Activated T-helper 1 cell treated with anti-CD3 and anti-CD28 coated beads, Interleukin-12 subunit alpha, Interleukin-12 subunit beta, Interleukin-2, Interleukin-4 antibody, amounts not matched to agents 30 ng/mL and 10 ng/mL and 1 ng/mL, durations not matched to agents 14 hours and 24 hours and 36 hours (primary cell): ENCODE data around the gene ACOT9. TPM values are rescaled to one million over a fixed set of nuclear protein-coding genes. Genes with fewer than 3 reads are reported as not detected.
A peak's percentile ranks its signal among the peaks of the same experiment; 100 is the strongest.

Experiments
- DNase-seq: peaks from one replicate; pipeline ENCODE4 v3.0.0; 2021; ENCODE audit warnings: low spot score
- H3K27ac Mint-ChIP-seq: one replicate; pipeline ENCODE4 v1.8.0; 2021; ENCODE audit warnings: mild to moderate bottlenecking, mixed read lengths
- H3K27me3 Mint-ChIP-seq: one replicate; pipeline ENCODE4 v1.8.0; 2022; ENCODE audit warnings: mild to moderate bottlenecking, moderate library complexity, mixed read lengths; ENCODE audit not compliant: insufficient read depth
- H3K36me3 Mint-ChIP-seq: one replicate; pipeline ENCODE4 v1.8.0; 2021; ENCODE audit warnings: low read depth, mixed read lengths
- H3K4me1 Mint-ChIP-seq: one replicate; pipeline ENCODE4 v1.8.0; 2021; ENCODE audit warnings: low read depth, mixed read lengths
- H3K4me3 Mint-ChIP-seq: one replicate; pipeline ENCODE4 v1.8.0; 2021; ENCODE audit warnings: mild to moderate bottlenecking, moderate library complexity, mixed read lengths
- H3K9me3 Mint-ChIP-seq: one replicate; pipeline ENCODE4 v1.8.0; 2021; ENCODE audit warnings: mixed read lengths
- intact Hi-C: fragments of 100-400 bp; cut with micrococcal nuclease; formaldehyde crosslinking; loops from one replicate; pipeline ENCODE4 v1.15.1; 2024
- total RNA-seq: library from RNA; stranded (reverse); gene quantifications from 2 replicates; pipeline ENCODE4 v1.2.3, GENCODE V29; 2022

ACOT9 gene
- total RNA-seq = 58.3 and 60.3 TPM in 2 replicates

GRCh38 chrX:23742697-23743622 lies at the start of gene ACOT9:
Gene ACOT9, minus strand, starts transcription at chrX:23743276. Its CDS starts 132 bp downstream, at chrX:23743144.
- H3K27ac Mint-ChIP-seq = peak within 1 kb of the TSS; percentile 92
- intact Hi-C loops = loop anchor here (1.0 to 5.0 kb wide), 6 partner anchors 11 to 312 kb away; partner anchors contain the start of genes APOO and EIF2S3
- H3K36me3 Mint-ChIP-seq = peaks cover 1% of the 10 kb centered on the region
- H3K27me3 Mint-ChIP-seq = no peaks in the 10 kb centered on the region
- H3K4me3 Mint-ChIP-seq = peak within 1 kb of the TSS; percentile 93
- H3K9me3 Mint-ChIP-seq = no peaks in the 10 kb centered on the region
- DNase-seq = peak; percentile 77
- H3K4me1 Mint-ChIP-seq = peaks cover 29% of the 10 kb centered on the region

GRCh38 chrX:23790155-23790497 lies 47.0 kb upstream of the ACOT9 start:
- Mint-ChIP-seq H3K36me3 (peaks cover 8% of the 10 kb centered on the region), H3K27ac (no peak overlapping the region), H3K4me3 (no peak overlapping the region), H3K9me3 (no peaks in the 10 kb centered on the region), H3K4me1 (peaks cover 8% of the 10 kb centered on the region), H3K27me3 (no peaks in the 10 kb centered on the region)
- no peak for DNase-seq
- intact Hi-C loops = no loop called here

GRCh38 chrX:23789386-23790154 lies 46.5 kb upstream of the ACOT9 start:
- peaks cover 13% of the 10 kb centered on the region for H3K36me3 Mint-ChIP-seq

GRCh38 chrX:23788946-23789345 lies 45.9 kb upstream of the ACOT9 start:
- H3K27me3 Mint-ChIP-seq = no peaks in the 10 kb centered on the region
- H3K4me3 Mint-ChIP-seq = no peak overlapping the region
- peaks cover 20% of the 10 kb centered on the region for H3K4me1 Mint-ChIP-seq
- no peak for DNase-seq
- H3K36me3 Mint-ChIP-seq = peaks cover 20% of the 10 kb centered on the region
- H3K27ac Mint-ChIP-seq = no peak overlapping the region
- no peaks in the 10 kb centered on the region for H3K9me3 Mint-ChIP-seq
- intact Hi-C loops = no loop called here

More at GRCh38 chrX:23789386-23790154, 46.5 kb upstream of the ACOT9 start:
- Mint-ChIP-seq H3K4me1 (peaks cover 13% of the 10 kb centered on the region), H3K27ac (no peak overlapping the region), H3K27me3 (no peaks in the 10 kb centered on the region), H3K9me3 (no peaks in the 10 kb centered on the region), H3K4me3 (no peak overlapping the region)
- DNase-seq = no peak
- intact Hi-C loops = no loop called here

- Mint-ChIP-seq H3K4me1 (peaks cover 22% of the 10 kb centered on the region), H3K27ac (no peak overlapping the region), H3K36me3 (peaks cover 24% of the 10 kb centered on the region), H3K27me3 (no peaks in the 10 kb centered on the region), H3K9me3 (no peaks in the 10 kb centered on the region), H3K4me3 (no peak overlapping the region)
- DNase-seq = no peak
- intact Hi-C loops = no loop called here
These were observed 45.4 kb upstream of the ACOT9 start for GRCh38 chrX:23788521-23788920.

GRCh38 chrX:23787745-23788118 lies 44.7 kb upstream of the ACOT9 start:
- no peak for DNase-seq
- no peaks in the 10 kb centered on the region for H3K9me3 Mint-ChIP-seq
- peaks cover 23% of the 10 kb centered on the region for H3K4me1 Mint-ChIP-seq
- peaks cover 24% of the 10 kb centered on the region for H3K36me3 Mint-ChIP-seq
- no peak overlapping the region for H3K27ac Mint-ChIP-seq
- intact Hi-C loops = no loop called here
- H3K4me3 Mint-ChIP-seq = no peak overlapping the region
- no peaks in the 10 kb centered on the region for H3K27me3 Mint-ChIP-seq

- H3K4me3 Mint-ChIP-seq = no peak overlapping the region
- no peaks in the 10 kb centered on the region for H3K9me3 Mint-ChIP-seq
- intact Hi-C loops = no loop called here
- no peak overlapping the region for H3K27ac Mint-ChIP-seq
- peaks cover 34% of the 10 kb centered on the region for H3K4me1 Mint-ChIP-seq
- DNase-seq = no peak
- H3K27me3 Mint-ChIP-seq = no peaks in the 10 kb centered on the region
- H3K36me3 Mint-ChIP-seq = peaks cover 24% of the 10 kb centered on the region
These were observed 43.3 kb upstream of the ACOT9 start for GRCh38 chrX:23786268-23786815.

GRCh38 chrX:23785580-23785979 lies 42.5 kb upstream of the ACOT9 start:
- Mint-ChIP-seq H3K4me3 (peak overlapping the region; percentile 97), H3K9me3 (no peaks in the 10 kb centered on the region), H3K4me1 (peaks cover 38% of the 10 kb centered on the region), H3K27me3 (no peaks in the 10 kb centered on the region), H3K36me3 (peaks cover 24% of the 10 kb centered on the region), H3K27ac (peak overlapping the region; percentile 44)
- intact Hi-C loops = no loop called here
- DNase-seq = no peak

GRCh38 chrX:23784470-23785331 lies 41.6 kb upstream of the ACOT9 start:
- peak overlapping the region; percentile 92 for H3K27ac Mint-ChIP-seq
- H3K9me3 Mint-ChIP-seq = no peaks in the 10 kb centered on the region

GRCh38 chrX:23783589-23784469 lies 40.8 kb upstream of the ACOT9 start:
- peaks cover 24% of the 10 kb centered on the region for H3K36me3 Mint-ChIP-seq
- peaks cover 38% of the 10 kb centered on the region for H3K4me1 Mint-ChIP-seq
- no peaks in the 10 kb centered on the region for H3K9me3 Mint-ChIP-seq
- H3K27ac Mint-ChIP-seq = peak overlapping the region; percentile 92
- intact Hi-C loops = loop anchor here (1.0 to 5.0 kb wide), 7 partner anchors 121 to 698 kb away; partner anchors contain the start of genes APOO and EIF2S3
- no peaks in the 10 kb centered on the region for H3K27me3 Mint-ChIP-seq
- H3K4me3 Mint-ChIP-seq = peak overlapping the region; percentile 97
- DNase-seq = no peak

More at GRCh38 chrX:23784470-23785331, 41.6 kb upstream of the ACOT9 start:
- intact Hi-C loops = loop anchor here (5.0 kb wide), 2 partner anchors 368 to 698 kb away; no protein-coding TSS in a partner anchor
- Mint-ChIP-seq H3K27me3 (no peaks in the 10 kb centered on the region), H3K36me3 (peaks cover 24% of the 10 kb centered on the region), H3K4me1 (peaks cover 38% of the 10 kb centered on the region), H3K4me3 (peak overlapping the region; percentile 97)
- no peak for DNase-seq

GRCh38 chrX:23782863-23783588 lies 40.0 kb upstream of the ACOT9 start, which contains the start of gene SAT1:
Gene SAT1, plus strand, starts transcription at chrX:23783173. Its CDS starts 179 bp downstream, at chrX:23783352.
- peak within 1 kb of the TSS; percentile 95 for H3K27ac Mint-ChIP-seq
- intact Hi-C loops = loop anchor here (1.0 to 5.0 kb wide), 8 partner anchors 40 to 699 kb away; partner anchors contain the start of genes ACOT9, APOO and EIF2S3
- peak within 1 kb of the TSS; percentile 97 for H3K4me3 Mint-ChIP-seq
- H3K36me3 Mint-ChIP-seq = peaks cover 24% of the 10 kb centered on the region
- no peaks in the 10 kb centered on the region for H3K27me3 Mint-ChIP-seq
- H3K9me3 Mint-ChIP-seq = no peaks in the 10 kb centered on the region
- DNase-seq = peak; percentile 90
- peaks cover 38% of the 10 kb centered on the region for H3K4me1 Mint-ChIP-seq
